HepG2 (cell line): ENCODE results near the gene AKAP1. TPM values are rescaled to one million over a fixed set of nuclear protein-coding genes. Genes with fewer than 3 reads are reported as not detected.
A peak's percentile ranks its signal among the peaks of the same experiment; 100 is the strongest.

Experiments used
- FOXK1 ChIP-seq: sonication (generic); formaldehyde crosslinking; IDR thresholded peaks from 2 replicates; pipeline ENCODE4 v1.4.0; 2020; ENCODE audit warnings: low read depth, missing genetic modification reagents, borderline replicate concordance
- GABPA ChIP-seq, 2 experiments: IDR thresholded peaks; 2 replicates each; pipeline ENCODE4 v1.6.1; 2011 to 2016; ENCODE audit warnings: low read depth in 2 of 2, low read length in 1 of 2, missing biosample characterization in 1 of 2, missing genetic modification characterization in 1 of 2
- KLF6 ChIP-seq: IDR thresholded peaks from 2 replicates; pipeline ENCODE4 v1.8.0; 2016; ENCODE audit warnings: missing biosample characterization, missing genetic modification reagents
- NCOR1 ChIP-seq: fragments of 200-600 bp; sonication (generic); IDR thresholded peaks from 2 replicates; pipeline ENCODE4 v1.7.0; 2017; ENCODE audit warnings: antibody characterized with exemption, low read length, borderline replicate concordance
- NONO ChIP-seq, 2 experiments: fragments of 450-650 bp in 1 of 2; sonication (generic) in 1 of 2; formaldehyde crosslinking in 1 of 2; IDR thresholded peaks in 1 of 2; conservative IDR thresholded peaks in 1 of 2; 2 replicates each; pipeline versions ENCODE4 v1.6.1 to v1.8.0; 2017 to 2022; ENCODE audit warnings: mild to moderate bottlenecking in 1 of 2, missing genetic modification reagents in 1 of 2, moderate library complexity in 1 of 2
- PAF1 ChIP-seq: IDR thresholded peaks from 2 replicates; pipeline ENCODE4 v1.6.1; 2016; ENCODE audit warnings: missing genetic modification reagents, missing compliant biosample characterization
- TBP ChIP-seq: sonication (generic); formaldehyde crosslinking; IDR thresholded peaks from 2 replicates; pipeline ENCODE4 v1.5.0; 2020; ENCODE audit warnings: missing genetic modification reagents
- TEAD3 ChIP-seq: optimal IDR thresholded peaks from 2 replicates; pipeline ENCODE3; 2016; ENCODE audit warnings: borderline replicate concordance
- TFAP4 ChIP-seq: sonication (generic); IDR thresholded peaks from 2 replicates; pipeline ENCODE4 v1.6.1; 2016; ENCODE audit warnings: low read depth, borderline replicate concordance
- XBP1 ChIP-seq: sonication (generic); formaldehyde crosslinking; IDR thresholded peaks from 2 replicates; pipeline ENCODE4 v1.5.0; 2020; ENCODE audit warnings: missing genetic modification reagents
- ZBTB39 ChIP-seq: sonication (generic); formaldehyde crosslinking; IDR thresholded peaks from 2 replicates; pipeline ENCODE4 v1.5.0; 2020; ENCODE audit warnings: missing genetic modification reagents
- ZMYM2 ChIP-seq: sonication (generic); formaldehyde crosslinking; IDR thresholded peaks from 2 replicates; pipeline ENCODE4 v1.8.0; 2022; ENCODE audit warnings: mild to moderate bottlenecking, missing genetic modification reagents
- ZNF619 ChIP-seq: sonication (generic); formaldehyde crosslinking; IDR thresholded peaks from 2 replicates; pipeline ENCODE4 v1.4.0; 2020; ENCODE audit warnings: mild to moderate bottlenecking, missing genetic modification reagents
- ZNF670 ChIP-seq: sonication (generic); formaldehyde crosslinking; IDR thresholded peaks from 2 replicates; pipeline ENCODE4 v1.8.0; 2022; ENCODE audit warnings: mild to moderate bottlenecking, missing genetic modification reagents, borderline replicate concordance
- ZSCAN21 ChIP-seq: sonication (generic); formaldehyde crosslinking; IDR thresholded peaks from 2 replicates; pipeline ENCODE4 v1.8.0; 2022; ENCODE audit warnings: mild to moderate bottlenecking, missing genetic modification reagents, moderate library complexity, borderline replicate concordance
- polyA plus RNA-seq, 8 experiments: library from polyadenylated mRNA; depleted of rRNA in 3 of 8; stranded (reverse) in 7 of 8; unstranded in 1 of 8; fragments of >200 nt; fragmentation: Illumina TruSeq in 4 of 8; extraction: Trizol in 4 of 8; gene quantifications; 2 replicates each; pipeline versions ENCODE4 v1.2.1 to v1.2.3, GENCODE V29; 2011 to 2016; ENCODE audit warnings: low read depth in 4 of 8, missing spikeins in 1 of 8, mixed read lengths in 1 of 8; ENCODE audit not compliant: insufficient read depth in 1 of 8
- total RNA-seq, 5 experiments: library from RNA; depleted of rRNA; stranded (reverse); fragments of >200 nt; fragmentation: Illumina TruSeq; extraction: Trizol; gene quantifications; 2 replicates each; pipeline ENCODE4 v1.2.3, GENCODE V29; 2016; ENCODE audit warnings: low read depth in 1 of 5
- TF ChIP-seq, protein P1 (sequence below): sonication (generic); formaldehyde crosslinking; IDR thresholded peaks from 2 replicates; pipeline ENCODE4 v1.5.1; 2020; ENCODE audit warnings: missing genetic modification reagents, mild to moderate bottlenecking, borderline replicate concordance
- TF ChIP-seq, protein P2 (sequence below): sonication (generic); formaldehyde crosslinking; conservative IDR thresholded peaks from 2 replicates; pipeline ENCODE4 v1.4.0; 2020; ENCODE audit warnings: mild to moderate bottlenecking, missing genetic modification reagents, moderate library complexity

The AKAP1 gene
- total and polyA plus RNA-seq, 2 of the 13 experiments (the other 11 are each of a cell fraction or from before 2014, with no cell fraction given) = 101 to 131 TPM

GRCh38 chr17:57114085-57114673, 29.1 kb downstream of the AKAP1 start (continued):
- TF ChIP-seq, protein P1, sequence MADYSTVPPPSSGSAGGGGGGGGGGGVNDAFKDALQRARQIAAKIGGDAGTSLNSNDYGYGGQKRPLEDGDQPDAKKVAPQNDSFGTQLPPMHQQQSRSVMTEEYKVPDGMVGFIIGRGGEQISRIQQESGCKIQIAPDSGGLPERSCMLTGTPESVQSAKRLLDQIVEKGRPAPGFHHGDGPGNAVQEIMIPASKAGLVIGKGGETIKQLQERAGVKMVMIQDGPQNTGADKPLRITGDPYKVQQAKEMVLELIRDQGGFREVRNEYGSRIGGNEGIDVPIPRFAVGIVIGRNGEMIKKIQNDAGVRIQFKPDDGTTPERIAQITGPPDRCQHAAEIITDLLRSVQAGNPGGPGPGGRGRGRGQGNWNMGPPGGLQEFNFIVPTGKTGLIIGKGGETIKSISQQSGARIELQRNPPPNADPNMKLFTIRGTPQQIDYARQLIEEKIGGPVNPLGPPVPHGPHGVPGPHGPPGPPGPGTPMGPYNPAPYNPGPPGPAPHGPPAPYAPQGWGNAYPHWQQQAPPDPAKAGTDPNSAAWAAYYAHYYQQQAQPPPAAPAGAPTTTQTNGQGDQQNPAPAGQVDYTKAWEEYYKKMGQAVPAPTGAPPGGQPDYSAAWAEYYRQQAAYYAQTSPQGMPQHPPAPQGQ (CRISPR knock-in tag) = no peak
- TF ChIP-seq FOXK1 (CRISPR knock-in tag) (0 out of 2 replicates have a peak, but pooled peaks have one; percentile 10), NONO (IDR thresholded peaks at IDR 0.05) (no peak), NONO (CRISPR knock-in tag; conservative IDR thresholded peaks at IDR 0.05) (no peak), ZBTB39 (no peak), PAF1 (CRISPR knock-in tag) (peak; percentile 57; the same call in 1 of the 2 replicates), ZMYM2 (no peak), XBP1 (no peak), TBP (CRISPR knock-in tag) (no peak), ZNF619 (CRISPR knock-in tag) (no peak), TFAP4 (0 out of 2 replicates have a peak, but pooled peaks have one; percentile 13), TEAD3 (CRISPR knock-in tag) (no peak), GABPA (IDR thresholded peaks at IDR 0.05; ENCODE audit: low read depth, low read length) (0 out of 2 replicates have a peak, but pooled peaks have one; percentile 9), GABPA (CRISPR knock-in tag; IDR thresholded peaks at IDR 0.05; ENCODE audit: low read depth) (no peak), KLF6 (no peak), ZSCAN21 (CRISPR knock-in tag) (no peak), NCOR1 (0 out of 2 replicates have a peak, but pooled peaks have one; percentile 12), ZNF670 (CRISPR knock-in tag) (no peak)
- TF ChIP-seq, protein P2, sequence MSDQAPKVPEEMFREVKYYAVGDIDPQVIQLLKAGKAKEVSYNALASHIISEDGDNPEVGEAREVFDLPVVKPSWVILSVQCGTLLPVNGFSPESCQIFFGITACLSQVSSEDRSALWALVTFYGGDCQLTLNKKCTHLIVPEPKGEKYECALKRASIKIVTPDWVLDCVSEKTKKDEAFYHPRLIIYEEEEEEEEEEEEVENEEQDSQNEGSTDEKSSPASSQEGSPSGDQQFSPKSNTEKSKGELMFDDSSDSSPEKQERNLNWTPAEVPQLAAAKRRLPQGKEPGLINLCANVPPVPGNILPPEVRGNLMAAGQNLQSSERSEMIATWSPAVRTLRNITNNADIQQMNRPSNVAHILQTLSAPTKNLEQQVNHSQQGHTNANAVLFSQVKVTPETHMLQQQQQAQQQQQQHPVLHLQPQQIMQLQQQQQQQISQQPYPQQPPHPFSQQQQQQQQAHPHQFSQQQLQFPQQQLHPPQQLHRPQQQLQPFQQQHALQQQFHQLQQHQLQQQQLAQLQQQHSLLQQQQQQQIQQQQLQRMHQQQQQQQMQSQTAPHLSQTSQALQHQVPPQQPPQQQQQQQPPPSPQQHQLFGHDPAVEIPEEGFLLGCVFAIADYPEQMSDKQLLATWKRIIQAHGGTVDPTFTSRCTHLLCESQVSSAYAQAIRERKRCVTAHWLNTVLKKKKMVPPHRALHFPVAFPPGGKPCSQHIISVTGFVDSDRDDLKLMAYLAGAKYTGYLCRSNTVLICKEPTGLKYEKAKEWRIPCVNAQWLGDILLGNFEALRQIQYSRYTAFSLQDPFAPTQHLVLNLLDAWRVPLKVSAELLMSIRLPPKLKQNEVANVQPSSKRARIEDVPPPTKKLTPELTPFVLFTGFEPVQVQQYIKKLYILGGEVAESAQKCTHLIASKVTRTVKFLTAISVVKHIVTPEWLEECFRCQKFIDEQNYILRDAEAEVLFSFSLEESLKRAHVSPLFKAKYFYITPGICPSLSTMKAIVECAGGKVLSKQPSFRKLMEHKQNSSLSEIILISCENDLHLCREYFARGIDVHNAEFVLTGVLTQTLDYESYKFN (CRISPR knock-in tag) = no peak
